ENCODE results near the gene PTPRG.

DNA sequence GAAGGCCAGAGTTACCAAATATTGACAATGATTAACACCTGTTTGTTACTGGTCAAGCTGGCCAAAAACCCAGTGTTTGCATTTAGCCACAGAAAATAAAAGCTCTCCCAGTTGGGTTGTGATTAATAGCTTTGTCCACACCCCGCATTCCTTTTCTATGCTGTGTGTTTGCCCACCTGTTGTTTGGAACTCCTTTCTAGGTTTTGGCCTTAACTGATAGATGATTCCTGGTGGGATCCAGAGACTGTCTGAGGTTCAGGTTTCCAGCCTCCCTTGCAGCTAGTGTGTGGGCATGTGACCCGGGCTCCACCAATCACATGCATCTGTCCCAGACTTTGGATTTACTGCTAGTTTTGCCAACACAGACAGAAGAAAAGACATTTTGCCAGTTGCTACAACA lies 83.8 kb downstream of the PTPRG start:
- TF ChIP-seq, protein P1, sequence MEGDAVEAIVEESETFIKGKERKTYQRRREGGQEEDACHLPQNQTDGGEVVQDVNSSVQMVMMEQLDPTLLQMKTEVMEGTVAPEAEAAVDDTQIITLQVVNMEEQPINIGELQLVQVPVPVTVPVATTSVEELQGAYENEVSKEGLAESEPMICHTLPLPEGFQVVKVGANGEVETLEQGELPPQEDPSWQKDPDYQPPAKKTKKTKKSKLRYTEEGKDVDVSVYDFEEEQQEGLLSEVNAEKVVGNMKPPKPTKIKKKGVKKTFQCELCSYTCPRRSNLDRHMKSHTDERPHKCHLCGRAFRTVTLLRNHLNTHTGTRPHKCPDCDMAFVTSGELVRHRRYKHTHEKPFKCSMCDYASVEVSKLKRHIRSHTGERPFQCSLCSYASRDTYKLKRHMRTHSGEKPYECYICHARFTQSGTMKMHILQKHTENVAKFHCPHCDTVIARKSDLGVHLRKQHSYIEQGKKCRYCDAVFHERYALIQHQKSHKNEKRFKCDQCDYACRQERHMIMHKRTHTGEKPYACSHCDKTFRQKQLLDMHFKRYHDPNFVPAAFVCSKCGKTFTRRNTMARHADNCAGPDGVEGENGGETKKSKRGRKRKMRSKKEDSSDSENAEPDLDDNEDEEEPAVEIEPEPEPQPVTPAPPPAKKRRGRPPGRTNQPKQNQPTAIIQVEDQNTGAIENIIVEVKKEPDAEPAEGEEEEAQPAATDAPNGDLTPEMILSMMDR (IDR thresholded peaks at IDR 0.05 in 4 of 5, conservative IDR thresholded peaks at IDR 0.05 in 1 of 5) = no peak
- no peak for TF ChIP-seq POLR2A (IDR thresholded peaks at IDR 0.05)
